ENCODE data around the gene EFNA4. TPM values are rescaled to one million over a fixed set of nuclear protein-coding genes. Genes with fewer than 3 reads are reported as not detected.

The EFNA4 gene
- polyA plus RNA-seq, 1 donor (not counting 4 experiments of a cell fraction or from before 2014, with no cell fraction given) = 7.6 TPM

GRCh38 chr1:155017041-155017945 is 46.2 kb upstream of the EFNA4 start:
- peaks cover 6% of the 10 kb centered on the region for H4K20me1 ChIP-seq (ENCODE audit: control insufficient read depth, extremely low read depth, insufficient read depth, low read length)
- H3K4me3 ChIP-seq (ENCODE audit: control insufficient read depth in 2 of 3, extremely low read depth in 1 of 3, insufficient read depth in 2 of 3, low read depth in 1 of 3, low read length in 3 of 3) = peak overlapping the region in 1 of 3 experiments; percentile 26
- DNase-seq (ENCODE audit: low read depth, low spot score) = peak; percentile 88
- H3K27me3 ChIP-seq (ENCODE audit: control insufficient read depth, extremely low read depth, insufficient read depth, low read length) = no peaks in the 10 kb centered on the region
- peaks cover 44% of the 10 kb centered on the region for H3K4me1 ChIP-seq (ENCODE audit: control insufficient read depth, extremely low read depth, insufficient read depth, low read length)
- peaks cover 30 to 40% of the 10 kb centered on the region in 2 experiments for H3K36me3 ChIP-seq (ENCODE audit: control insufficient read depth in 2 of 2, extremely low read depth in 1 of 2, insufficient read depth in 2 of 2, low read length in 2 of 2)
- H3K27ac ChIP-seq (ENCODE audit: control insufficient read depth, insufficient read depth, low read length) = peak overlapping the region; percentile 69
- peak overlapping the region; percentile 8 for H2AFZ ChIP-seq (ENCODE audit: control insufficient read depth, low read length)
- peak overlapping the region; percentile 74 for H3K4me2 ChIP-seq (ENCODE audit: control insufficient read depth, extremely low read depth, insufficient read depth, low read depth, low read length)
- dilution Hi-C loops (cut with MboI; ENCODE audit: extremely low pct_ligation_motif_present, low sequenced_read_pairs) = no loop called here
- TF ChIP-seq EZH2 (IDR thresholded peaks at IDR 0.05; ENCODE audit: low read length) (no peak), CTCF (optimal IDR thresholded peaks at IDR 0.05 in 1 of 3, IDR thresholded peaks at IDR 0.05 in 1 of 3, conservative IDR thresholded peaks at IDR 0.05 in 1 of 3; ENCODE audit: extremely low read depth in 1 of 3, insufficient read depth in 2 of 3, low read length in 3 of 3) (peak in 2 of 3 experiments; percentile 96 to 100)
- H3K9me1 ChIP-seq (ENCODE audit: control insufficient read depth, extremely low read depth, insufficient read depth, low read length) = no peaks in the 10 kb centered on the region
- no peaks in the 10 kb centered on the region for H3K9me3 ChIP-seq (ENCODE audit: control insufficient read depth, low read depth, low read length)
- H3K79me2 ChIP-seq (ENCODE audit: control insufficient read depth, insufficient read depth, low read length) = peaks cover 7% of the 10 kb centered on the region
- peak overlapping the region; percentile 54 for H3K9ac ChIP-seq (ENCODE audit: control insufficient read depth, extremely low read depth, insufficient read depth, low read length)
- peak; percentile 13 for FAIRE-seq

- Histone ChIP-seq H4K20me1 (ENCODE audit: control insufficient read depth, extremely low read depth, insufficient read depth, low read length) (peaks cover 4% of the 10 kb centered on the region), H3K4me2 (ENCODE audit: control insufficient read depth, extremely low read depth, insufficient read depth, low read depth, low read length) (peak overlapping the region; percentile 74), H3K79me2 (ENCODE audit: control insufficient read depth, insufficient read depth, low read length) (peaks cover 5% of the 10 kb centered on the region), H3K9me1 (ENCODE audit: control insufficient read depth, extremely low read depth, insufficient read depth, low read length) (no peaks in the 10 kb centered on the region), H3K4me3 (ENCODE audit: control insufficient read depth in 2 of 3, extremely low read depth in 1 of 3, insufficient read depth in 2 of 3, low read depth in 1 of 3, low read length in 3 of 3) (peak overlapping the region in 1 of 3 experiments; percentile 26), H3K36me3 (ENCODE audit: control insufficient read depth in 2 of 2, extremely low read depth in 1 of 2, insufficient read depth in 2 of 2, low read length in 2 of 2) (peaks cover 27 to 37% of the 10 kb centered on the region in 2 experiments), H3K9ac (ENCODE audit: control insufficient read depth, extremely low read depth, insufficient read depth, low read length) (peak overlapping the region; percentile 54), H2AFZ (ENCODE audit: control insufficient read depth, low read length) (peak overlapping the region; percentile 8), H3K4me1 (ENCODE audit: control insufficient read depth, extremely low read depth, insufficient read depth, low read length) (peaks cover 44% of the 10 kb centered on the region), H3K27ac (ENCODE audit: control insufficient read depth, insufficient read depth, low read length) (peak overlapping the region; percentile 56), H3K9me3 (ENCODE audit: control insufficient read depth, low read depth, low read length) (no peaks in the 10 kb centered on the region), H3K27me3 (ENCODE audit: control insufficient read depth, extremely low read depth, insufficient read depth, low read length) (no peaks in the 10 kb centered on the region)
- dilution Hi-C loops (cut with MboI; ENCODE audit: extremely low pct_ligation_motif_present, low sequenced_read_pairs) = no loop called here
- TF ChIP-seq CTCF (optimal IDR thresholded peaks at IDR 0.05 in 1 of 3, IDR thresholded peaks at IDR 0.05 in 1 of 3, conservative IDR thresholded peaks at IDR 0.05 in 1 of 3; ENCODE audit: extremely low read depth in 1 of 3, insufficient read depth in 2 of 3, low read length in 3 of 3) (no peak), EZH2 (IDR thresholded peaks at IDR 0.05; ENCODE audit: low read length) (no peak)
- FAIRE-seq = no peak
- no peak for DNase-seq (ENCODE audit: low read depth, low spot score)
Measured at GRCh38 chr1:155017946-155018316, 45.6 kb upstream of the EFNA4 start.

All from keratinocyte (primary cell).